Uterus (tissue), 4 donors: ENCODE data around the gene FOSB. TPM values are rescaled to one million over a fixed set of nuclear protein-coding genes. Genes with fewer than 3 reads are reported as not detected.
A peak's percentile ranks its signal among the peaks of the same experiment; 100 is the strongest.

Source experiments
- DNase-seq, 2 donors: peaks; one replicate each; pipeline ENCODE4 v3.0.0-alpha.2; 2019 to 2020
- H3K27ac ChIP-seq, 2 donors: fragments of 200-600 bp; sonication (generic); 1 replicate in 1 of 2; 2 replicates in 1 of 2; pipeline ENCODE4 v1.5.1; 2016 to 2018
- H3K27me3 ChIP-seq, 2 donors: fragments of 200-600 bp; sonication (generic); one replicate each; pipeline ENCODE4 v1.5.1; 2018 to 2019; ENCODE audit warnings: control low read depth in 1 of 2
- H3K36me3 ChIP-seq, 2 donors: fragments of 200-600 bp; sonication (generic); one replicate each; pipeline ENCODE4 v1.5.1; 2019; ENCODE audit warnings: control low read depth in 1 of 2
- H3K4me1 ChIP-seq, 2 donors: fragments of 200-600 bp; sonication (generic); one replicate each; pipeline ENCODE4 v1.5.1; 2018 to 2019; ENCODE audit warnings: control low read depth in 1 of 2
- H3K4me3 ChIP-seq, 2 donors: fragments of 200-600 bp; sonication (generic); 1 replicate in 1 of 2; 2 replicates in 1 of 2; pipeline ENCODE4 v1.5.1; 2018 to 2019; ENCODE audit warnings: mild to moderate bottlenecking in 1 of 2
- H3K9me3 ChIP-seq, 2 donors: fragments of 200-600 bp; sonication (generic); one replicate each; pipeline ENCODE4 v1.5.1; 2019; ENCODE audit warnings: control low read depth in 1 of 2
- POLR2A ChIP-seq, 2 donors: fragments of 450-650 bp; IDR thresholded peaks; one replicate each; pipeline ENCODE4 v1.6.1; 2016; ENCODE audit warnings: antibody characterized with exemption in 2 of 2, mild to moderate bottlenecking in 1 of 2, moderate library complexity in 1 of 2
- intact Hi-C: fragments of 100-400 bp; cut with DNase I; formaldehyde crosslinking; loops from one replicate; pipeline ENCODE4 v1.15.1; 2023; ENCODE audit warnings: low total_unique reads
- total RNA-seq, 4 donors: library from RNA; depleted of rRNA in 3 of 4; stranded (reverse); fragments of >200 nt in 3 of 4; gene quantifications; one replicate each; pipeline versions ENCODE4 v1.1.0 to v1.2.4, GENCODE V29; 2014 to 2023
- TF ChIP-seq, protein P1 (sequence below), 4 experiments: fragments of 200-600 bp in 2 of 4; fragments of 450-650 bp in 2 of 4; sonication (generic) in 2 of 4; IDR thresholded peaks; one replicate each; pipeline ENCODE4 v1.5.1; 2016 to 2019; ENCODE audit warnings: antibody characterized with exemption in 4 of 4, mild to moderate bottlenecking in 2 of 4, moderate library complexity in 1 of 4
- donor health status: DM: yes; HTN: yes; CAD: no.

Gene FOSB
- total RNA-seq, 4 donors from 2014 or later = 8.1 to 52.1 (median 28.6) TPM; not detected in 1

DNA sequence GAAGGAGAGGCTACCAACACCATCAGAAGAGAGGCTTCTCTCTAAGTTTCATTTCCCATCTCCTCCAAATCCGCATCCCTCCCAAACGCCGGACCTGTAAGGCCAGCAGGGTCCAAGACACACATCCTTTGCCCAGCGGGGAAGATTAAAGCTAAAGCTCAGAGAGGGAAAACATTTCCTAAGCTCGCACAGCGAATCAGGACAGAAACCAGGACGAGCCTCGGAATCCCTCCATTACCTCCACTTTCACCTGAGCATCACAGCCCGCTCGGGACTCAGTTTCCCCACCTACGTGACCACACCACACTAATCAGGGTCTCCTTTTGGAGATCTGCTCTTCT is 711 bp upstream of the FOSB start:
- Histone ChIP-seq H3K27ac (peak overlapping the region; percentile 91 to 93), H3K9me3 (no peaks in the 10 kb centered on the region), H3K4me1 (peaks cover 3 to 17% of the 10 kb centered on the region in 2 donors), H3K27me3 (no peaks in the 10 kb centered on the region), H3K4me3 (peak overlapping the region; percentile 69 to 83), H3K36me3 (no peaks in the 10 kb centered on the region)
- TF ChIP-seq POLR2A (IDR thresholded peaks at IDR 0.05) = no peak
- TF ChIP-seq, protein P1, sequence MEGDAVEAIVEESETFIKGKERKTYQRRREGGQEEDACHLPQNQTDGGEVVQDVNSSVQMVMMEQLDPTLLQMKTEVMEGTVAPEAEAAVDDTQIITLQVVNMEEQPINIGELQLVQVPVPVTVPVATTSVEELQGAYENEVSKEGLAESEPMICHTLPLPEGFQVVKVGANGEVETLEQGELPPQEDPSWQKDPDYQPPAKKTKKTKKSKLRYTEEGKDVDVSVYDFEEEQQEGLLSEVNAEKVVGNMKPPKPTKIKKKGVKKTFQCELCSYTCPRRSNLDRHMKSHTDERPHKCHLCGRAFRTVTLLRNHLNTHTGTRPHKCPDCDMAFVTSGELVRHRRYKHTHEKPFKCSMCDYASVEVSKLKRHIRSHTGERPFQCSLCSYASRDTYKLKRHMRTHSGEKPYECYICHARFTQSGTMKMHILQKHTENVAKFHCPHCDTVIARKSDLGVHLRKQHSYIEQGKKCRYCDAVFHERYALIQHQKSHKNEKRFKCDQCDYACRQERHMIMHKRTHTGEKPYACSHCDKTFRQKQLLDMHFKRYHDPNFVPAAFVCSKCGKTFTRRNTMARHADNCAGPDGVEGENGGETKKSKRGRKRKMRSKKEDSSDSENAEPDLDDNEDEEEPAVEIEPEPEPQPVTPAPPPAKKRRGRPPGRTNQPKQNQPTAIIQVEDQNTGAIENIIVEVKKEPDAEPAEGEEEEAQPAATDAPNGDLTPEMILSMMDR (IDR thresholded peaks at IDR 0.05) = no peak
- DNase-seq = no peak
- intact Hi-C loops = no loop called here

DNA sequence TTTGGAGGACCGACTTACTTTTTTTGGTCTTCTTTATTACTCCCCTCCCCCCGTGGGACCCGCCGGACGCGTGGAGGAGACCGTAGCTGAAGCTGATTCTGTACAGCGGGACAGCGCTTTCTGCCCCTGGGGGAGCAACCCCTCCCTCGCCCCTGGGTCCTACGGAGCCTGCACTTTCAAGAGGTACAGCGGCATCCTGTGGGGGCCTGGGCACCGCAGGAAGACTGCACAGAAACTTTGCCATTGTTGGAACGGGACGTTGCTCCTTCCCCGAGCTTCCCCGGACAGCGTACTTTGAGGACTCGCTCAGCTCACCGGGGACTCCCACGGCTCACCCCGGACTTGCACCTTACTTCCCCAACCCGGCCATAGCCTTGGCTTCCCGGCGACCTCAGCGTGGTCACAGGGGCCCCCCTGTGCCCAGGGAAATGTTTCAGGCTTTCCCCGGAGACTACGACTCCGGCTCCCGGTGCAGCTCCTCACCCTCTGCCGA is 409 bp downstream of the FOSB start:
- H3K4me3 ChIP-seq = peak overlapping the region; percentile 69 to 83
- peaks cover 3 to 17% of the 10 kb centered on the region in 2 donors for H3K4me1 ChIP-seq
- no peak for TF ChIP-seq POLR2A (IDR thresholded peaks at IDR 0.05)
- intact Hi-C loops = no loop called here
- peak in 1 of 2 donors; percentile 47 for DNase-seq
- H3K36me3 ChIP-seq = no peaks in the 10 kb centered on the region
- peak overlapping the region; percentile 91 to 93 for H3K27ac ChIP-seq
- H3K27me3 ChIP-seq = no peaks in the 10 kb centered on the region
- H3K9me3 ChIP-seq = no peaks in the 10 kb centered on the region

DNA sequence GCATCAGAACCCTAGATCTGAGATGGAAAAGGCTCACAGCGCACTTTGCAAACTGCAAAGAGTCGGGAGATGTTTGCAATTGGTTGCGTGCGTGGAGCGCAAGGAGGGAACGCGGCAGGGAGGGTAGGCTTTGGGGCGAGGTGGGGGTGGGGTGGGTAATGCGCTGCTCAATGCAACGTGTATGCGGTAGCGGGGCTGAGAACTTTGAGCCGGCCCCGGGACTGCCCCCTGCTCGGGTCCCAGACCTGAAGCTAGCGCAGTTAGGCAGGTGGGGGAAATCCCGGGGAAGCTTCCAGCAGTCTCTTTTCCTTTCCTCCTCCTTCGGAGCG is 971 bp downstream of the FOSB start:
- intact Hi-C loops = no loop called here
- Histone ChIP-seq H3K4me1 (peaks cover 3 to 17% of the 10 kb centered on the region in 2 donors), H3K36me3 (no peaks in the 10 kb centered on the region), H3K27ac (peak overlapping the region; percentile 91 to 93), H3K4me3 (peak overlapping the region; percentile 69 to 83), H3K27me3 (no peaks in the 10 kb centered on the region), H3K9me3 (no peaks in the 10 kb centered on the region)
- no peak for DNase-seq
- TF ChIP-seq, protein P1 (IDR thresholded peaks at IDR 0.05) = no peak
- no peak for TF ChIP-seq POLR2A (IDR thresholded peaks at IDR 0.05)

DNA sequence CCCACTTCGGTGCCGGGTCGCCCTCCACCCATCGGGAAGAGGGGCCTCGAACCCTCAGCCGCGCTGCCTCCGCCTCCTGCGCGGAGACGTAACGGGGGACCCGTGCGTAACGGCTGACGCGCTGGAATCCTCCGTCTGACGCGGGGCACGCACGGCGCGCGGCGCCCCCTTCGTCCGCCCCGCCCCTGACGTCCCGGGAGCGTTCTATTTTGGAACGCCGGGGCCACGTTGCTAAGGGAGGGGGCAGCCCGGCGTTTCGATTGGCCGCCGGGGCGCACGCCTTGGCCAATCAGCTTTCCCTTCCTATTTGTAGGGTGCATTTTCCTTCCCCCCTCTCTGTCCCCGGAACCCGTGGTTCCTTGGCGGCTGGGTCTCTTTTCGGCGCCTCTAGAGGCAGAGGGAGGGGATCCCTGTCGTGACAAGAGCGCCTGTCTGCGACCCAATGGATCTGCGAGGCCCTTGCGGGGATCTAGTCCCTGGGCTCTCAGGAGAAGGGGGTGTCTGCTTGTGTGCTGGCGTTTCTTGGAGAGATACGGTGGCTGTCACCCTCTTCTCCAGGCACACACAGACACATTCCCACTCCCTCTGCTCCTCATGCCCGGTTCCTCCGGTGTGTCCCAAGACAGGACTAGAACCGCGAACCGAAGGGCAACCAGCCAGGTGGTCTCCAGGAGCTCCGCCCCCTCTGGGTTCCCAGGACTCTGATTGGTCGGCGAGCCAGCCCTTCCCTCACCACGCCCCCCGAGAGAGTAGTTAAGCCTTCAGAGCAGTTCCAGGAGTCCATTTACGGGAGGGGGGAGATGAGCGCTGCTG is 1.5 kb downstream of the FOSB start:
- Histone ChIP-seq H3K4me1 (peaks cover 3 to 17% of the 10 kb centered on the region in 2 donors), H3K27ac (peak overlapping the region; percentile 91 to 93)
- DNase-seq = peak; percentile 91 to 92

DNA sequence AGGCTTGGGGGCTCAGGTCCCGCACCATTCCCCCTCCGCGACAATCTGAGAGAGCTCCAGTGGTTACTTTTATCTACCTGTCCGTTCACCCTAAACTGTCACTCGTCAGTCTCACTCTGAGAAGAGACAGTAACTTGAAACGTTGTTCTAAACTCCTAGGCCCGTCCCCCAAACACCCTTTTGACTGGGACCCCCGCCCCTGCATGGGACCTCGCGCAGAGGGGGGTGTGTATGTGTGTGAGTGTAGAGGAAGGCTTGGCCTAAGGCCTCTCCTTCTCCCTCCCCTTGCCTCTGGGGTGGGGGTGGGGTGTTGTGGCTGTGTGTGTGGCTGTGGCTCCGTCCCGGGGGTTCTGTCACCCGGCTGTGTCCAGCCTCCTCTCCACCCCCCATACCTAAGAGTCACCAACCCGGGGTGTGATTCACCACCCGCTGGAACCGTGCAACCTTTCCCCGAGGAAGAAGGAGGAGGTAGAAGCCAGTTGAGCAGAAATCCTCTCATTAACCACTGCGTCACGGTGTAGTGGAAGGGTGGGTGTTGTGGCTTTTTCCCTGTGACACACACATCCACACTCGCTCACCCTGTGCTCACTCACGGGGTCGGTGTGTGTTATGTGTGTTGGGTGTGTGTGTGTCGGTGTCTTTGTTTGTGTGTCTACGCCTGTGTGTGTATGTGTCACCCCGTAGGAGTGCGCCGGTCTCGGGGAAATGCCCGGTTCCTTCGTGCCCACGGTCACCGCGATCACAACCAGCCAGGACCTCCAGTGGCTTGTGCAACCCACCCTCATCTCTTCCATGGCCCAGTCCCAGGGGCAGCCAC is 2.4 kb downstream of the FOSB start:
- Histone ChIP-seq H3K4me3 (peak overlapping the region; percentile 69 to 83), H3K27ac (peak overlapping the region; percentile 91 to 93), H3K9me3 (no peaks in the 10 kb centered on the region), H3K4me1 (peaks cover 3 to 17% of the 10 kb centered on the region in 2 donors), H3K27me3 (no peaks in the 10 kb centered on the region), H3K36me3 (no peaks in the 10 kb centered on the region)
- TF ChIP-seq, protein P1 (IDR thresholded peaks at IDR 0.05) = no peak
- TF ChIP-seq POLR2A (IDR thresholded peaks at IDR 0.05) = no peak
- intact Hi-C loops = no loop called here
- DNase-seq = peak in 1 of 2 donors; percentile 48

More for the DNA sequence above, 1.5 kb downstream of the FOSB start:
- Histone ChIP-seq H3K9me3 (no peaks in the 10 kb centered on the region), H3K4me3 (peak overlapping the region; percentile 69 to 83), H3K27me3 (no peaks in the 10 kb centered on the region), H3K36me3 (no peaks in the 10 kb centered on the region)
- TF ChIP-seq, protein P1 (IDR thresholded peaks at IDR 0.05) = peak in 2 of 4 experiments; percentile 21 to 32
- peak; percentile 62 to 78 for TF ChIP-seq POLR2A (IDR thresholded peaks at IDR 0.05)
- intact Hi-C loops = no loop called here
